NCI-H128 (cell line): ENCODE measurements around the gene HOXA11.
A peak's percentile ranks its signal among the peaks of the same experiment; 100 is the strongest.

Experiments used
- DNase-seq: peaks from one replicate; lab custom pipeline; 2025; ENCODE audit not compliant: unreplicated experiment; lab: John Stamatoyannopoulos, UW

HOXA11 gene

GRCh38 chr7:27194002-27194352 lies 8.9 kb upstream of the HOXA11 start:
- DNase-seq, result no peak

GRCh38 chr7:27193335-27194001 lies 8.4 kb upstream of the HOXA11 start:
- DNase-seq, result no peak

DNA sequence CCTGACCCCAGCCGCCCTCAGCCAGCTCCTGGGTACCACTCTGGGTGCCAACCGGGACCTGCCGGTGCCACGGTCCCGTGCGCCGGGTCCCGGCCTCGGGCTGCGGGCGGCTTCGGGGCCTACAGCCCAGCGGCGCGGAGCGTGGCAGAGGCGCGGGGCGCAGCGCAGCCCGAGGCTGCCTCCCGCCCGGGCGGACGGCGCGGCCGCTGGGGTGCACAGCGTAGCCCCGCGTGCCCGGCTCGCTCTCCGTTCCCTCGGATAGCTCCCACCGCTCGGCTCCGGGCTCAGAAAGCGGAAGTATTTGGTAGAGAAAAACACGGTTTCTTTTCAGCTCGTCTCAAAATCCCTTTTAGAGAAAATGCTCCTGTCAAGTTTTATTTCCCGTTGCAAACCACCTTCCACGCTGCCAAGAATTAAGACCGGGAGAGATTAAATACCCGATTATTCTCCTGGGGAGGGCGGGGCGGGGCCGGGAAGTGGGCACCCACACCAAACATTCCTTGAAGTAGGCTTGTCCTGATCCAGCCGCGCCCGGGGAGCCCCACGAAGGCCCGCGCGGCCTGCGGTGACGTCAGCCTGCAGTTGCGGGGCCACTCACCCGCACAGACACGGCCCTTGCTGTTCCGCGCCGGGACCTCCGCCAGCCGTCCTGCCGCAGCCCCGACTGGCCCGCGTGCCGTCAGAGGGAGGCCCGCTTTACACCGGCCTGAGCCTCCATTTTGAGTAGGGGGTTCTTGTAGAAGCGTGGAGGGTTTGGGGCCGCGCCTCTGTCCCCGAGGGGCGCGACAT lies 7.7 kb upstream of the HOXA11 start:
- DNase-seq, result no peak

DNA sequence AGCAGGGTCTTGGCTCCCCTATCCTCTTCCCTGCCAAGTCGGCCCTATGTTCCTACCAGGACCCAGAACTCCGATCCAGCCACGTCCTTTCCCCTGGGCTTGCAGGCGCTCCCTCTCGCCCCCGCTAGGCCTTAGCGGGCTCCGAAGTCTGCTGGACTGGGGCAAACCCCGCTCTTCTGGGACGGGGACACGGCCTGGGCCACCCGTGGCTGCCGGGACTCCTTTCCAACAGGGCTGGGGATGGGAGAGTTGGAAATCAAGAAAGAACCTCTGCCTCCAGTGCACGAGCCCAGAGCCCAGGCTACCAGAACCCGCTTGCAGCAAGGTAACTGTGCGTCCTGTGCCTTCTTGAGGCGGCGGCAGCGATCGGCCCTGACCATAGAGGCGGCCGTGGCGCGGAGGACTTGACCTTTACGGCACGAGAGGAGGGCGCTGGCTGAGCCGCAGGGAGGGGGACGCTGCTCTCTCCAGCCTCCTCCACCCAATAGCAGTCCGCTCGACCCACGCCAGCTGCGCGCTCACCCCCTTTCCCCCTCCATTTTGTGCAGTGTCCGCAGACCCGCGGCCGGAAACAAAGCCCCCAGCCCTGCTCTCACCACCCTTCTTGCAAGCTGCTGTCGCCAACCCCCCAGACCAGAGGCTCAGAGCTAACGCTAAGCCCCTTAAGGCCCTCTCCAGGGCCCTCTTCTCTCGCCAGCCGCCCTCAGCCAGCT lies 7.0 kb upstream of the HOXA11 start:
- DNase-seq, result no peak

GRCh38 chr7:27191161-27191731 lies 6.2 kb upstream of the HOXA11 start:
- no peak for DNase-seq

- no peak for DNase-seq
These were observed 5.1 kb upstream of the HOXA11 start for GRCh38 chr7:27189997-27190748.

GRCh38 chr7:27189295-27189996 lies 4.4 kb upstream of the HOXA11 start:
- no peak for DNase-seq

DNA sequence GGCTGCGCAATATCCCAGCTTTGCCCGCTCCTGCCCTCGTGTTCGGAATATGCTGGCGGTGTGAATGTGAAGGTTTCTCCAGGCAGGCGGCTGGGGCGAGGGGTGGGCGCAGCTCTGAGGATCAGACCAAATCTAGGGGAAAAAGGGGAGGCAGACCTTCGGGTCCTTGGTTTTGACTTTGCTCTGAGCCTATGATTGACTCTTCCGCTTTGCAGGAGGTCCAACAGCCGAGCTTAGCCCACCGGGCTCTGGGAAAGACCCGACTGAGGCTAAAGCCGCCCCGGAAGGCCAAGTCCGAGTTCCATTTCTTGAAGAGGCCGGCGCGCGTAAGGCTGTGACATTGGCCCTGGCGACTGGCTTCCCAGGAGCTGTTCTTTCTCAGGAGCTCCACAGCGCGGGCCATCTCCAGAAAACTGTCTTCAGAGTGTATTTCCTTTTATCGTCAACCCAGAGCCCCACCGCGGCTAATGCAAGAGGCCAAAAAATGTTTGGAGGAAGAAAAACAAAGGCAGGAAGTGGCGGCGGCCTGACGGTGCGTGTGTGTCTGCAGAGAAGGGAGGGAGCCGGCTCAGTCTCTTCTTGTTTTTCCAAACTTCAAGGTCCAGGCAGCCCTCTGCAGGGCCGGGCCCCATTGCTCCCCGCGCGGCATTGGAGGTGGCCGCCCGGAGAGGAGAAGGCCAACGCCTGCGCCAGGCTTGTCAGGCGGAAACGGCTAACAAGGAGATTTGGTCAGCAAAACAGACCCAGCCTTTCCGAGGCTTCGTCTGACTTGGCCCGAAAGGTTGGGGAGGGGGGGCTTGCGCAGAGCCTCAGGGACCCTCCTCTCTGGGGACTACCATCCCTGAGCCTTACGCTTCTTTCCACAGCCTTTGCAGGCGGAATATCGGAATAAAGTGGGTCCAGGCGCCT lies 3.6 kb upstream of the HOXA11 start:
- DNase-seq, result no peak

GRCh38 chr7:27187475-27188385 lies 2.7 kb upstream of the HOXA11 start:
- no peak for DNase-seq

GRCh38 chr7:27186668-27187474 lies 1.8 kb upstream of the HOXA11 start:
- no peak for DNase-seq

GRCh38 chr7:27185854-27186667 lies 1.0 kb upstream of the HOXA11 start:
- no peak for DNase-seq

- DNase-seq, result no peak
These were observed 557 bp downstream of the HOXA11 start for GRCh38 chr7:27184337-27185012.

DNA sequence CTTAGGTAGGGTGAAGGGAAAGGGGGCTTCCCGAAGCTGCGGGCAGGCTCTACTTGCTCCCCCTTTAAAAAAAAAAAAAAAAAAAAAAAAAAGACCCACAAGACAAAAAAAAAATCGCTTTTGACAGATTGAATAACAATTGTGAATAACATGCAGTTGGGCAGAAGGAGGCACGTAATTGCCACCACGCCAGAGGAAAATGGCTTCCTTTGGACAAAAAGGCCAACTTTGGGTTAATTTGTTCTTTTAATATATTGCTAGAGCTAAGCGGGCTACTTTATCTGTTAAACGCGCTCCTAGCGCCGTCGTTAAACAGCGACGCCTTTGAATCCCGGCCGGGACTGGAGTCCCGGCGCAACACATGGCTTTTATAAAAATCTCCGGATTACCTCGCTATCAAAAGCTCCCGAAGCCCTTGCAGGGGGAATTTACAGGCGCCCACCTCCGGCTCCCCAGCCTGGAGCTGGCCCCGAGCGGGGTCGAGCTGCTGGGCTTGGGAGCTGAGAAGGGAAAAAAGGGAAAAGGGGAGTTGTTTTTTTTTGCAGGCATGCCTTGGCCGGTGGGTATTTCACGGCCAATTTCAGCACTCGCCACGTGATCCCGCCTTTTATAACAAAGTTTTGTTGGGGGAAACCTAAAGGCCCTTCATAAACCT lies 1.2 kb downstream of the HOXA11 start:
- no peak for DNase-seq

DNA sequence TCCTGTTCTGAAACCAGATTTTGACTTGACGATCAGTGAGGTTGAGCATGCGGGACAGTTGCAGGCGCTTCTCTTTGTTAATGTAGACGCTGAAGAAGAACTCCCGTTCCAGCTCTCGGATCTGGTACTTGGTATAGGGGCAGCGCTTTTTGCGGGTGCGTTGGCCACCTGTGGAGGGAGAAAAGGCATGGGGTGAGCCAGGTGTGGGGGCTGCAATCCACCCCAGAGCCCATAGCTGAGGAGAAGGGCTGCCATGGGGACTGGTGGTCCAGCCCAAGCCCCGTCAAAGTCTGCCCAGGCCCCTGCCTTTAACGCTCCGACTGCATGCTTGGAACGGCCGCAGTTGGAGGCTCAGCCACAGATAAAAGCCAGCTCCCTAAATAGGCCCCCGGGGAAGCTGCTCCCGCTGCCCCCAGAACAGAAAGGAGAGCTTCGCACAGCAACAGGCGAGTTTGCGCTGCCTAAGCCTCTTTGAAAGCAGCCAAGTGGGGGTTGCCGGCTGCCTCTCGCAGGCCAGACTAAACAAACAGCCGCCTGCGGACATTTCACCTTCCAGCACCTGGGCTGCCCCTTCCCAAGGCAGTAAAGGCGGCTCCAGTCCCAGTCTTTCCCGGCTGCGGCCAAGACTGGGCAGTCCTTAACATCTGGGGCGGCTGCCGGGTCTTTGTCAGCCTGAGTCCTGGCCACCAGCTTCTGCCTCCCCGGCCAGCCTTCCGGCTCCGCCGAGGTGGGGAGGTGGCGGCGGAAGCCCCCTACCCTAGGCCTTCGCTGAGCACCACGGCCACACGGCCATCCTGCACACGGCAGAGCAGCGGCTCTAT lies 2.0 kb downstream of the HOXA11 start:
- peak; percentile 36 for DNase-seq
